ENCODE results near the gene CD9.

CD9 gene

DNA sequence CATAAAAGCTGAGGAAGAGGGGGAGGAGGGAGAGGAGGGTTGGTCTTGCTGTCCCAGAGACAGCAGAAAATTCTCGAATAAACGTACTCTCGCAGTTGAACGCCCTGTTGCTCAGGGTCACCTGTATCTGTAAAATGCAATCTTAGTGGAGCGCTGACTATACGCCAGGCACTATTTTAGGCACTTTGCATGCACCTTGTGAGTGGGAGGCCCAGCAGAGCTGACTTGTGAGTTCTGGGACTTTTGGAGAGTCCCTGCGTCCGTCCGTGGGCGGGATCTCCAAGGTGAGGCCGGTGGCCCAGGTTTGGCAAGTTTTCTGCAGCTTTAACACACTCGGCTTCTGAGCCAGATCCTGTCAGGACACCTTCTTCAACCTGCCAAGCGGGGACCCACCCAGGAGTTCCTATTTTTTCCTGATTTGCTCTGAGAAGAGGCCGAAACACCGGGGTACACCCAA, 77.8 kb downstream of the CD9 start:
- Mint-ChIP-seq H3K27me3 (ENCODE audit: low read depth, poor library complexity) (peaks cover 37% of the 10 kb centered on the region), H3K36me3 (ENCODE audit: low read depth) (no peaks in the 10 kb centered on the region), H3K27ac (no peak overlapping the region), H3K9me3 (no peaks in the 10 kb centered on the region), H3K4me1 (peaks cover 55% of the 10 kb centered on the region), H3K4me3 (peak overlapping the region; percentile 77)
- no peak for TF ChIP-seq CTCF (IDR thresholded peaks at IDR 0.05)
- no peak for DNase-seq

DNA sequence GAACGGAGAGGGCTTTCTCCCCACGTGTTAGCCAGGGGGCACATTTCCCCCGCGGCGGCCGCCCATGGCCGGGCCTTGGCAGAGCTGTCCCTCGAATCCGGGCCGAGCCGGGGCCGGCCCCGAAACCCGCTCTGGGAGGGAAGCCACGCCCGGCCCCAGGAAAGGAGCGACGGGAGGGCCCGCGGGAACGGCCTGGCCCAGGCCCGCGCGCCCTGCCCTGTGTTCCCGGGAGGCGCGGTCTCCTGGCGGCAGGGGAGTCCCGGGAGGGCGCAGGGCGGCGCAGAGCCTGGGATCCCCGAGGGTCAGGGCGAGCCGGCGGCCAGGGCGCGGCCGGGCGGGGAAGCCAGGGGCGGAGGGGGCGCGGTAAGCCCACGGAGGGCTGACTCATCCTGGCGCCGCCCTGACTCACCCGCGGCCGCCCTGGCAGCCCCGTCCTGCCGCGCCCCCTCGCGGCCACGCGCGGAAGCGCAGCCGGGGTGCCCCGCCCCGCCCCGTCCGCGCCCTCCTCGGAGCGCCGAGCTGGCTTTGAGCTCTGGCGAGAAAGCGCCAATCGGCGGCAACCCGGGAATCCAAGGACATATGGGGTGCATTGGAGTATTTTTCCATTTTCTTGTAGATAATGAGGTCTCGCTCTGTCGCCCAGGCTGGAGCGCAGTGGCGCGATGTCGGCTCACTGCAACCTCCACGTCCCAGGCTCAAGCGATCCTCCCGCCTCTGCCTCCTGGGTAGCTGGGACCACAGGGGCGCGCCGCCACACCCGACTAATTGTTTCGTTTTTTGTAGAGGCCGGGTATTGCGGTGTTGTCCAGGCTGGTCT, 78.4 kb downstream of the CD9 start:
- Mint-ChIP-seq H3K27ac (no peak overlapping the region), H3K36me3 (ENCODE audit: low read depth) (no peaks in the 10 kb centered on the region), H3K27me3 (ENCODE audit: low read depth, poor library complexity) (peaks cover 33% of the 10 kb centered on the region), H3K4me1 (peaks cover 48% of the 10 kb centered on the region), H3K4me3 (peak overlapping the region; percentile 77), H3K9me3 (no peaks in the 10 kb centered on the region)
- peak; percentile 53 for TF ChIP-seq CTCF (IDR thresholded peaks at IDR 0.05)
- DNase-seq = peak; percentile 89

DNA sequence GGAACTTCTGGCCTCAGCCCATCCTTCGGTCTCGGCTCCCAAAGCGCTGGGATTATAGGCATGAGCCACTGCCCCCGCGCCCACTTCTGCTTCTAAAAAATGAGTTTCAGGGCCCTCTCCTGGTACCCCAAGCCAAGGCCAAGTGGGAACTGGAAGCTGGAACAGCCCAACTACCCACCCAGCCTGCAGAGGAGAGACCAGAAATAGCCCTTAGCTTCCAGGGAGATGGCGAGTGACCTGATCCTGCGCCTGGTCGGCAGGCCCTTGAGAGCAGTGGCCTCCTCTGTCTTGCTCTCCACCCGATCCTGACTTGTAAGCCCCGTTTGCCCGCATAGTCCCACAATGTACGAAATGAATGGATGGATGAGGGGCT, 79.0 kb downstream of the CD9 start:
- Mint-ChIP-seq H3K27me3 (ENCODE audit: low read depth, poor library complexity) (peaks cover 33% of the 10 kb centered on the region), H3K9me3 (no peaks in the 10 kb centered on the region), H3K4me1 (peaks cover 42% of the 10 kb centered on the region), H3K4me3 (peak overlapping the region; percentile 34), H3K27ac (no peak overlapping the region), H3K36me3 (ENCODE audit: low read depth) (no peaks in the 10 kb centered on the region)
- no peak for DNase-seq
- no peak for TF ChIP-seq CTCF (IDR thresholded peaks at IDR 0.05)

- Mint-ChIP-seq H3K27ac (no peak overlapping the region), H3K4me3 (no peak overlapping the region), H3K4me1 (peaks cover 38% of the 10 kb centered on the region), H3K36me3 (ENCODE audit: low read depth) (no peaks in the 10 kb centered on the region), H3K9me3 (no peaks in the 10 kb centered on the region), H3K27me3 (ENCODE audit: low read depth, poor library complexity) (peaks cover 33% of the 10 kb centered on the region)
- no peak for DNase-seq
- TF ChIP-seq CTCF (IDR thresholded peaks at IDR 0.05) = no peak
Observed at GRCh38 chr12:6279631-6280030, 79.4 kb downstream of the CD9 start.

DNA sequence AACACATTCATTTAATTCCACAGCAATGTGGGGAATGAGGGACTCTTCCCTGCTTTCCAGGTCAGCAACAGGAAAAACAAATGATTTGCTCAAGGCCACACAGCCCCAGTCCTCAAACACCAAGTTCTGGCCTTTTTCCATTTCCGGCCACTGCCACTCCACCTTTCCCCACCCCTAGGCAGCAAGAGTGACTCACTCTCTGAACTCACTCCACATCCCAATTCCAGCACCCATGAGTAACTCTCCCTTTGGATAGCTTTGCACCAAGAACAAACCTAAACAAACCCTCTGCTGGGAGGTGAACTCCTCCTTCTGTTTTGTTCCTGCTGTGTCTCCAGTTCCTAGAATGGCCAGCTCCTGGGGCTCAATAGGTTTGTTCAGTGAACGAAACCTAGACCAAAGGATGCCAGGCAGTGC, 79.9 kb downstream of the CD9 start:
- no peak for TF ChIP-seq CTCF (IDR thresholded peaks at IDR 0.05)
- no peak overlapping the region for H3K27ac Mint-ChIP-seq
- peaks cover 33% of the 10 kb centered on the region for H3K27me3 Mint-ChIP-seq (ENCODE audit: low read depth, poor library complexity)
- no peaks in the 10 kb centered on the region for H3K36me3 Mint-ChIP-seq (ENCODE audit: low read depth)
- H3K4me3 Mint-ChIP-seq = no peak overlapping the region
- no peak for DNase-seq
- H3K9me3 Mint-ChIP-seq = no peaks in the 10 kb centered on the region
- peaks cover 34% of the 10 kb centered on the region for H3K4me1 Mint-ChIP-seq

DNA sequence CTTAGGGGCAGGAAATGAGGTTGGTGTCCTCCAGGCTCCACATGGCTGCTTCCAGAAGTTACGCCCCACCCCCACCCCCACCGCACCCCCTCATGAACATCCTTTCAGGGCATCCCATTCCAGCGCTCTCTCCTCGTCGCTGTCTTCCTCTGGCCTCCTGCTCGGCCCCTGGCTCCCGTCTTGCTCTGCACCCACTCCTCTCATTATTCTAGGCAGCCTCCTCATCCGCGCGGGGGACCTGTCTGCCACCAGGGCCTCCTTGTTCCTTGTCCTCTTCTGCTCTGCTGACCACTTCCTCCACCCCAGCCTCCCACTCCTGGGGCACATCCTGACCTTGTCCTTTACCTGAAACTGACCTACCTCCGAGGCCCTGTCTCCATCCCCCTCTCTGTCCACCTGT, 80.5 kb downstream of the CD9 start:
- no peaks in the 10 kb centered on the region for H3K9me3 Mint-ChIP-seq
- no peak overlapping the region for H3K27ac Mint-ChIP-seq
- no peak overlapping the region for H3K4me3 Mint-ChIP-seq
- no peaks in the 10 kb centered on the region for H3K36me3 Mint-ChIP-seq (ENCODE audit: low read depth)
- H3K27me3 Mint-ChIP-seq (ENCODE audit: low read depth, poor library complexity) = peaks cover 32% of the 10 kb centered on the region
- DNase-seq = no peak
- TF ChIP-seq CTCF (IDR thresholded peaks at IDR 0.05) = no peak
- peaks cover 34% of the 10 kb centered on the region for H3K4me1 Mint-ChIP-seq

All from nephron progenitor cell (in vitro differentiated cells).